Esophagus muscularis mucosa (tissue), 4 donors: ENCODE measurements around the gene DGUOK. TPM values are rescaled to one million over a fixed set of nuclear protein-coding genes. Genes with fewer than 3 reads are reported as not detected.

ENCODE experiments used
- DNase-seq: peaks from one replicate; pipeline ENCODE4 v3.0.0-alpha.2; 2017; ENCODE audit errors: extremely low spot score
- H3K27ac ChIP-seq, 4 donors: fragments of 200-600 bp; sonication (generic); replicated peaks in 1 of 4; 1 replicate in 3 of 4; 2 replicates in 1 of 4; pipeline ENCODE4 v1.5.1; 2016 to 2019; ENCODE audit warnings: mild to moderate bottlenecking in 1 of 4
- H3K27me3 ChIP-seq, 4 donors: fragments of 200-600 bp; sonication (generic); one replicate each; pipeline versions ENCODE4 v1.5.1 to v1.6.0; 2016 to 2019
- H3K36me3 ChIP-seq, 4 donors: fragments of 200-600 bp; sonication (generic); one replicate each; pipeline ENCODE4 v1.5.1; 2016 to 2019
- H3K4me1 ChIP-seq, 4 donors: fragments of 200-600 bp; sonication (generic); one replicate each; pipeline ENCODE4 v1.5.1; 2016 to 2019
- H3K4me3 ChIP-seq, 4 donors: fragments of 200-600 bp; sonication (generic); 1 replicate in 2 of 4; 2 replicates in 2 of 4; pipeline ENCODE4 v1.5.1; 2016 to 2019; ENCODE audit warnings: mild to moderate bottlenecking in 4 of 4, moderate library complexity in 1 of 4
- H3K9me3 ChIP-seq, 4 donors: fragments of 200-600 bp; sonication (generic); 1 replicate in 3 of 4; 2 replicates in 1 of 4; pipeline ENCODE4 v1.5.1; 2016 to 2019
- CTCF ChIP-seq, 3 experiments: fragments of 200-600 bp in 2 of 3; fragments of 450-650 bp in 1 of 3; sonication (generic) in 2 of 3; IDR thresholded peaks; one replicate each; pipeline ENCODE4 v1.5.1; 2017 to 2019; ENCODE audit warnings: antibody characterized with exemption in 3 of 3, mild to moderate bottlenecking in 2 of 3, moderate library complexity in 1 of 3
- EP300 ChIP-seq: sonication (generic); formaldehyde crosslinking; IDR thresholded peaks from one replicate; pipeline ENCODE4 v1.6.1; 2017; ENCODE audit warnings: antibody characterized with exemption
- POLR2A ChIP-seq: fragments of 450-650 bp; IDR thresholded peaks from one replicate; pipeline ENCODE4 v1.6.1; 2017; ENCODE audit warnings: antibody characterized with exemption, moderate library complexity, mild to moderate bottlenecking, low read depth
- POLR2AphosphoS5 ChIP-seq, 2 donors: sonication (generic); formaldehyde crosslinking; IDR thresholded peaks; one replicate each; pipeline ENCODE4 v1.6.1; 2017; ENCODE audit warnings: antibody characterized with exemption in 2 of 2
- WGBS: methylation state at CpG from one replicate; pipeline ENCODE4 v1.1.5; 2018; 5-methylcytosine and 5-hydroxymethylcytosine counted together
- intact Hi-C: fragments of 100-400 bp; cut with DNase I; formaldehyde crosslinking; loops from one replicate; pipeline ENCODE4 v1.15.1; 2023
- total RNA-seq, 4 donors: library from RNA; depleted of rRNA; stranded (reverse); fragments of >200 nt; gene quantifications; one replicate each; pipeline versions ENCODE4 v1.1.0 to v1.2.1, GENCODE V29; 2016

The DGUOK gene
- total RNA-seq, 4 donors from 2014 or later: 31.6 to 50.7 (median 36.6) TPM

DNA sequence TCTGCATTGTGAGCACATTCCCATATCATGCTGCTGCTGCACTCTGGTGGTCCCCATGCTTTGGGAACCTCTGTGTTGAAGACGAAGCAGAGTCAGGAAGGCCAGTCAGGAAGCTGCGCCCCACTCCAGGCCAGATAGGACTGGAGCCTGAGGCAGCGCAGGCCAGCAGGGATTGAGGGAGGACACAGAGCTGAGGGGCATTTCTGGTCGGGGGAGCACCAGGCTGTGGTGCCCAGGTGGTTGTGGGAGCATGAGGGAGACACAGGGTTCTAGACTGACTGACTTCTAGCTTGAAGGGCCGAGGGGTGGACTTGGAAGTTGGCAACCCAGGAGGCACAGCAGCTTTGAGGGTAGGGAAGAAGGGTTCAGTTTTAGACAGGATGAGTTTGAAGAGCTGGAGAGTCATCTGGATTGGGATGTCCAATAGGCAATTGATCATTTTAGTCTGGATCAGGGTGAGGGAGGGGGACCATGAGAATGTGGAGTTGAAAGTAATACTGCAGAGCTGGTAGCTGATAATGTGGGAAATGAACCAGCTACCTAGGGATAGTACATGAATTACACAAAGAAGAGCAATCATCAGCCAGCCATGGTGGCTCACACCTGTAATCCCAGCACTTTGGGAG lies 35.3 kb upstream of the DGUOK start:
- WGBS: 91% methylated on average over 4 of the region's 5 CpGs
- TF ChIP-seq POLR2A (no peak), POLR2AphosphoS5 (IDR thresholded peaks at IDR 0.05) (no peak)
- DNase-seq: no peak

DNA sequence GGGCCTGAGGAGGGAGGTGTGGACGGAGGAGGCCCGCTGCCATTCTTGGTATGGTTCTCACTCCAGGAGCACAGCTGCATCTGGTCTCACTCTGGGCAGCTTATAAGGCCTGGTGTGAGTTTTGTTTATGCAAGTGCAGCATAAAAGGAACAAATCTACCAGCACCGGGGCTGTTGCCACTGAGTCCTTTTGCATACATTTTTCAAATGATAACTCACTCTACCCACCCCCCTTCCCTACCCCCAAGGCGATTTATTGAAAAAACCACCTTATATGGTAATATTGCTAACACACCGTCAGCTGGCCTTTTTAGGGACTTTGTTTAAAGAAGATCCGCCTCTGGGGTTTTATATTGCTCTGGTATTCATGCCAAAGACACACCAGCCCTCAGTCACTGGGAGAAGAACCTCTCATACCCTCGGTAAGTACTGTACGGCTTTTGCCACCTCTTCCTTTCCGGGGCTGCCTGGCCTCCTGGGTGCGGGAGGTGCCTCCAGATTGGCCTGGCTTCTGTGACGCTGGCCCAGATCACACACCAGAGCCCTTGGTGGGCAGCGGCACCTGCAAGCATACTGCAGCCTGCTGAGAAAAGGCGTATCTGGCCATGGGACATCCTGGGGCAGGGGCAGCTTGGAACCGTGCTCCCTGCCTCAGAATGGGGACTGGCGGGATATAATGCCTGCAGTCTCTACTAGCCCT lies 33.9 kb upstream of the DGUOK start, which contains the start of gene ACTG2:
ACTG2 (plus strand) TSS at position 378 of the 699 bp plus-strand sequence. CDS start 8,304 bp downstream, outside the sequence.
- Histone ChIP-seq H3K4me3 (peak within 1 kb of the TSS; percentile 59 to 76 (median 63)), H3K36me3 (peaks cover 0 to 27% (median 0%) of the 10 kb centered on the region in 4 donors), H3K27me3 (no peaks in the 10 kb centered on the region), H3K9me3 (no peaks in the 10 kb centered on the region), H3K27ac (peak within 1 kb of the TSS; percentile 93 to 94 (median 94)), H3K4me1 (peaks cover 0 to 44% (median 36%) of the 10 kb centered on the region in 4 donors)
- 34% methylated on average over 14 of the region's 15 CpGs for WGBS
- intact Hi-C loops: loop anchor here (5.0 kb wide), 1 partner anchor 55 kb away; no protein-coding TSS in a partner anchor
- TF ChIP-seq CTCF (IDR thresholded peaks at IDR 0.05) (no peak), POLR2A (peak; percentile 70), POLR2AphosphoS5 (IDR thresholded peaks at IDR 0.05) (peak; percentile 78 to 98)
- DNase-seq: peak; percentile 92

More for the DNA sequence above, 35.3 kb upstream of the DGUOK start:
- Histone ChIP-seq H3K9me3 (no peaks in the 10 kb centered on the region), H3K27ac (peak overlapping the region; percentile 93 to 94 (median 94)), H3K4me3 (no peak overlapping the region), H3K27me3 (no peaks in the 10 kb centered on the region), H3K4me1 (peaks cover 0 to 46% (median 40%) of the 10 kb centered on the region in 4 donors), H3K36me3 (peaks cover 0 to 16% (median 0%) of the 10 kb centered on the region in 4 donors)
- intact Hi-C loops: loop anchor here (5.0 kb wide), 1 partner anchor 54 kb away; no protein-coding TSS in a partner anchor

GRCh38 chr2:73893764-73894474 lies 32.8 kb upstream of the DGUOK start:
- no peak for DNase-seq
- H3K4me3 ChIP-seq: peak overlapping the region; percentile 59 to 76 (median 63)

DNA sequence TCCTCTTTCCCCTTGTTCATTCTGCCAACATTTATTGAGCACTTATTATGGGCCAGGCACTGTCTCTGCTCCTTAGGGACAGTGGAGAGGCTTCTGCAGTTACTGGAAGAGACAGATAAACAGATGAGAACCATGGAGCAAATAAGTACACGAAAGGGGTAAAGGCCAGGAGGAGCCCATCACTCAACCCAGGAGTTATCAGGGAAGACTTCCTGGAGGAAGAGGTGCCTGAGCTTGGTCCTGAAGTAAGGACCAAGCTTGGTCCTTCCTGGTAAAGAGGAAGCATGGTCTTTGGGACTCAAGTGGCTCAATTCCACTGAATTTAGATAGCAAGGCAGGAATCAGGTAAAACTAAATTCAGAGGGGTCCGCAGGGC lies 32.2 kb upstream of the DGUOK start:
- peaks cover 0 to 38% (median 28%) of the 10 kb centered on the region in 4 donors for H3K4me1 ChIP-seq
- H3K9me3 ChIP-seq: no peaks in the 10 kb centered on the region
- peak; percentile 66 for DNase-seq
- peak overlapping the region; percentile 59 to 76 (median 63) for H3K4me3 ChIP-seq
- intact Hi-C loops: loop anchor here (5.0 kb wide), 1 partner anchor 57 kb away; no protein-coding TSS in a partner anchor
- 43% methylated on average over 2 of the region's 2 CpGs for WGBS
- no peak for TF ChIP-seq POLR2AphosphoS5 (IDR thresholded peaks at IDR 0.05)
- TF ChIP-seq EP300: no peak
- no peak for TF ChIP-seq POLR2A
- TF ChIP-seq CTCF (IDR thresholded peaks at IDR 0.05): no peak
- no peaks in the 10 kb centered on the region for H3K27me3 ChIP-seq
- peaks cover 0 to 32% (median 0%) of the 10 kb centered on the region in 4 donors for H3K36me3 ChIP-seq
- peak overlapping the region; percentile 93 to 94 (median 94) for H3K27ac ChIP-seq

More at GRCh38 chr2:73893764-73894474, 32.8 kb upstream of the DGUOK start:
- Histone ChIP-seq H3K27me3 (no peaks in the 10 kb centered on the region), H3K27ac (peak overlapping the region; percentile 93 to 94 (median 94)), H3K36me3 (peaks cover 0 to 27% (median 0%) of the 10 kb centered on the region in 4 donors), H3K9me3 (no peaks in the 10 kb centered on the region), H3K4me1 (peaks cover 0 to 34% (median 33%) of the 10 kb centered on the region in 4 donors)
- 56% methylated on average over 8 of the region's 9 CpGs for WGBS
- TF ChIP-seq POLR2A (no peak), POLR2AphosphoS5 (IDR thresholded peaks at IDR 0.05) (peak in 1 of 2 donors; percentile 28)
- intact Hi-C loops: loop anchor here (5.0 kb wide), 1 partner anchor 57 kb away; no protein-coding TSS in a partner anchor

- Histone ChIP-seq H3K4me1 (peaks cover 0 to 38% (median 27%) of the 10 kb centered on the region in 4 donors), H3K27ac (peak overlapping the region; percentile 93 to 94 (median 94)), H3K9me3 (no peaks in the 10 kb centered on the region), H3K4me3 (peak overlapping the region; percentile 59 to 76 (median 63)), H3K27me3 (no peaks in the 10 kb centered on the region), H3K36me3 (peaks cover 0 to 36% (median 1%) of the 10 kb centered on the region in 4 donors)
- no peak for DNase-seq
- TF ChIP-seq POLR2AphosphoS5 (IDR thresholded peaks at IDR 0.05): peak; percentile 20 to 45
- no peak for TF ChIP-seq POLR2A
- WGBS: 59% methylated on average over 6 of the region's 6 CpGs
- intact Hi-C loops: loop anchor here (5.0 kb wide), 1 partner anchor 58 kb away; no protein-coding TSS in a partner anchor
These were observed 31.8 kb upstream of the DGUOK start for GRCh38 chr2:73894877-73895276.
